NCI-H2029 treated with DMSO at 0.1 percent for 48 hours (cell line): Measurements from ENCODE around the gene RPS27L.
"Not testable (repeated sequence)": the region's sequence is repeated elsewhere in the genome, so short reads cannot be mapped to it uniquely, and the experiment has no call there.

Source experiments
- DNase-seq: peaks from one replicate; lab custom pipeline; 2025; lab: John Stamatoyannopoulos, UW

Gene RPS27L

DNA sequence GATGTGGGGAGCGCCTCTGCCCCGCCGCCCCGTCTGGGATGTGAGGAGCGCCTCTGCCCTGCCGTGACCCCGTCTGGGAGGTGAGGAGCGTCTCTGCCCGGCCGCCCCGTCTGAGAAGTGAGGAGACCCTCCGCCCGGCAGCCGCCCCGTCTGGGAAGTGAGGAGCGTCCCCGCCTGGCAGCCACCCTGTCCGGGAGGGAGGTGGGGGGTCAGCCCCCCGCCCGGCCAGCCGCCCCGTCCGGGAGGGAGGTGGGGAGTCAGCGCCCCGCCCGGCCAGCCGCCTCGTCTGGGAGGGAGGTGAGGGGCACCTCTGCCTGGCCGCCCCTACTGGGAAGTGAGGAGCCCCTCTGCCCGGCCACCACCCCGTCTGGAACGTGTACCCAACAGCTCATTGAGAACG is 58.4 kb downstream of the RPS27L start:
- DNase-seq: not testable (repeated sequence)
